Measurements from ENCODE around the gene IFITM10. TPM values are rescaled to one million over a fixed set of nuclear protein-coding genes. Genes with fewer than 3 reads are reported as not detected.

Gene IFITM10
- total RNA-seq, 4 donors from 2014 or later = 0.13 to 0.85 (median 0.31) TPM; not detected in 1

GRCh38 chr11:1729692-1730011, 20.7 kb downstream of the IFITM10 start:
- TF ChIP-seq CTCF (IDR thresholded peaks at IDR 0.05) = no peak
- no peak for TF ChIP-seq EP300 (IDR thresholded peaks at IDR 0.05)
- no peak for TF ChIP-seq POLR2AphosphoS5 (IDR thresholded peaks at IDR 0.05)
- no peak for TF ChIP-seq POLR2A (IDR thresholded peaks at IDR 0.05)
- Histone ChIP-seq H3K4me3 (no peak overlapping the region), H3K36me3 (no peaks in the 10 kb centered on the region), H3K27ac (no peak overlapping the region), H3K4me1 (peaks cover 0 to 8% (median 0%) of the 10 kb centered on the region in 3 donors), H3K9me3 (peaks cover 0 to 3% (median 0%) of the 10 kb centered on the region in 3 donors), H3K27me3 (peaks cover 96% of the 10 kb centered on the region)
- WGBS, 2 donors (ENCODE audit: low coverage in 1 of 2) = 45 to 47% methylated on average over 6 to 9 of the region's 9 CpGs
- ATAC-seq = no peak

GRCh38 chr11:1728931-1729691, 21.3 kb downstream of the IFITM10 start:
- Histone ChIP-seq H3K27ac (no peak overlapping the region), H3K9me3 (peaks cover 0 to 3% (median 0%) of the 10 kb centered on the region in 3 donors), H3K4me3 (no peak overlapping the region), H3K27me3 (peaks cover 94% of the 10 kb centered on the region), H3K4me1 (peaks cover 0 to 8% (median 0%) of the 10 kb centered on the region in 3 donors), H3K36me3 (no peaks in the 10 kb centered on the region)
- 64 to 83% methylated on average over 8 to 21 of the region's 25 CpGs for WGBS, 2 donors (ENCODE audit: low coverage in 1 of 2)
- TF ChIP-seq POLR2A (IDR thresholded peaks at IDR 0.05) (no peak), EP300 (IDR thresholded peaks at IDR 0.05) (no peak), CTCF (IDR thresholded peaks at IDR 0.05) (no peak), POLR2AphosphoS5 (IDR thresholded peaks at IDR 0.05) (no peak)
- ATAC-seq = no peak

GRCh38 chr11:1728301-1728700, 22.1 kb downstream of the IFITM10 start:
- H3K9me3 ChIP-seq = peaks cover 0 to 3% (median 0%) of the 10 kb centered on the region in 3 donors
- ATAC-seq = no peak
- H3K27me3 ChIP-seq = peaks cover 92% of the 10 kb centered on the region
- H3K36me3 ChIP-seq = no peaks in the 10 kb centered on the region
- TF ChIP-seq POLR2AphosphoS5 (IDR thresholded peaks at IDR 0.05) = no peak
- no peak for TF ChIP-seq CTCF (IDR thresholded peaks at IDR 0.05)
- TF ChIP-seq POLR2A (IDR thresholded peaks at IDR 0.05) = no peak
- no peak for TF ChIP-seq EP300 (IDR thresholded peaks at IDR 0.05)
- H3K4me1 ChIP-seq = peaks cover 0 to 8% (median 0%) of the 10 kb centered on the region in 3 donors
- no peak overlapping the region for H3K27ac ChIP-seq
- 40% methylated on average over 4 of the region's 4 CpGs; no CpG with 5 or more reads in 1 of the 2 donors for WGBS, 2 donors (ENCODE audit: low coverage in 1 of 2)
- no peak overlapping the region for H3K4me3 ChIP-seq

- no peaks in the 10 kb centered on the region for H3K36me3 ChIP-seq
- H3K4me3 ChIP-seq = no peak overlapping the region
- peaks cover 0 to 8% (median 0%) of the 10 kb centered on the region in 3 donors for H3K4me1 ChIP-seq
- no peak for ATAC-seq
- 76% methylated on average over 2 of the region's 9 CpGs; no CpG with 5 or more reads in 1 of the 2 donors for WGBS, 2 donors (ENCODE audit: low coverage in 1 of 2)
- no peak overlapping the region for H3K27ac ChIP-seq
- peaks cover 90% of the 10 kb centered on the region for H3K27me3 ChIP-seq
- TF ChIP-seq EP300 (IDR thresholded peaks at IDR 0.05) = no peak
- no peak for TF ChIP-seq POLR2A (IDR thresholded peaks at IDR 0.05)
- TF ChIP-seq POLR2AphosphoS5 (IDR thresholded peaks at IDR 0.05) = no peak
- TF ChIP-seq CTCF (IDR thresholded peaks at IDR 0.05) = no peak
- H3K9me3 ChIP-seq = peaks cover 0 to 3% (median 0%) of the 10 kb centered on the region in 3 donors
Observed at GRCh38 chr11:1727861-1728260, 22.5 kb downstream of the IFITM10 start.
